ENCODE data around the gene RXYLT1.

DNA sequence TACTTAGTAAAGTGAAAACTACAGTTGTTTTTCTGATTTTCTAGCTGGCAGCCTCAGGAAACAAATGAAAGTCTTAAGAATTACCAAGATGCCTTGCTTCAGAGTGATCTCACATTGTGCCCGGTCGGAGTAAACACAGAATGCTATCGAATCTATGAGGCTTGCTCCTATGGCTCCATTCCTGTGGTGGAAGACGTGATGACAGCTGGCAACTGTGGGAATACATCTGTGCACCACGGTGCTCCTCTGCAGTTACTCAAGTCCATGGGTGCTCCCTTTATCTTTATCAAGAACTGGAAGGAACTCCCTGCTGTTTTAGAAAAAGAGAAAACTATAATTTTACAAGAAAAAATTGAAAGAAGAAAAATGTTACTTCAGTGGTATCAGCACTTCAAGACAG lies 28.9 kb downstream of the RXYLT1 start:
- TF ChIP-seq RBBP5 (IDR thresholded peaks at IDR 0.05; ENCODE audit: borderline replicate concordance, low read depth, low read length) (no peak), EZH2 (IDR thresholded peaks at IDR 0.05; ENCODE audit: low read depth, low read length, severe bottlenecking) (no peak), POLR2AphosphoS5 (IDR thresholded peaks at IDR 0.05; ENCODE audit: low read depth, low read length) (no peak), NRF1 (IDR thresholded peaks at IDR 0.05; ENCODE audit: low read depth, low read length) (no peak), BACH1 (IDR thresholded peaks at IDR 0.05; ENCODE audit: low read length) (no peak), RFX5 (IDR thresholded peaks at IDR 0.05; ENCODE audit: borderline replicate concordance, low read depth, low read length) (no peak), YY1 (IDR thresholded peaks at IDR 0.05; ENCODE audit: low read depth, low read length) (no peak), MAFK (IDR thresholded peaks at IDR 0.05; ENCODE audit: low read depth, low read length) (no peak), EGR1 (IDR thresholded peaks at IDR 0.05; ENCODE audit: borderline replicate concordance, low read depth, low read length) (no peak), GABPA (IDR thresholded peaks at IDR 0.05; ENCODE audit: borderline replicate concordance, insufficient read depth, low read length) (no peak), ATF2 (IDR thresholded peaks at IDR 0.05; ENCODE audit: low read length) (no peak), JUN (IDR thresholded peaks at IDR 0.05; ENCODE audit: low read depth, low read length) (no peak)
- TF ChIP-seq, protein P1, sequence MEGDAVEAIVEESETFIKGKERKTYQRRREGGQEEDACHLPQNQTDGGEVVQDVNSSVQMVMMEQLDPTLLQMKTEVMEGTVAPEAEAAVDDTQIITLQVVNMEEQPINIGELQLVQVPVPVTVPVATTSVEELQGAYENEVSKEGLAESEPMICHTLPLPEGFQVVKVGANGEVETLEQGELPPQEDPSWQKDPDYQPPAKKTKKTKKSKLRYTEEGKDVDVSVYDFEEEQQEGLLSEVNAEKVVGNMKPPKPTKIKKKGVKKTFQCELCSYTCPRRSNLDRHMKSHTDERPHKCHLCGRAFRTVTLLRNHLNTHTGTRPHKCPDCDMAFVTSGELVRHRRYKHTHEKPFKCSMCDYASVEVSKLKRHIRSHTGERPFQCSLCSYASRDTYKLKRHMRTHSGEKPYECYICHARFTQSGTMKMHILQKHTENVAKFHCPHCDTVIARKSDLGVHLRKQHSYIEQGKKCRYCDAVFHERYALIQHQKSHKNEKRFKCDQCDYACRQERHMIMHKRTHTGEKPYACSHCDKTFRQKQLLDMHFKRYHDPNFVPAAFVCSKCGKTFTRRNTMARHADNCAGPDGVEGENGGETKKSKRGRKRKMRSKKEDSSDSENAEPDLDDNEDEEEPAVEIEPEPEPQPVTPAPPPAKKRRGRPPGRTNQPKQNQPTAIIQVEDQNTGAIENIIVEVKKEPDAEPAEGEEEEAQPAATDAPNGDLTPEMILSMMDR (IDR thresholded peaks at IDR 0.05; ENCODE audit: control extremely low read depth in 1 of 3, insufficient read depth in 1 of 3, low read depth in 1 of 3, low read length in 3 of 3): no peak
- TF ChIP-seq, protein P2, sequence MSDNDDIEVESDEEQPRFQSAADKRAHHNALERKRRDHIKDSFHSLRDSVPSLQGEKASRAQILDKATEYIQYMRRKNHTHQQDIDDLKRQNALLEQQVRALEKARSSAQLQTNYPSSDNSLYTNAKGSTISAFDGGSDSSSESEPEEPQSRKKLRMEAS (IDR thresholded peaks at IDR 0.05): no peak
